Fibroblast of mammary gland (primary cell): Measurements from ENCODE around the gene LARGE1.

Experiments
- DNase-seq: peaks from one replicate; pipeline ENCODE4 v3.0.0-alpha.2; 2010; ENCODE audit warnings: low read depth
- H3K4me3 ChIP-seq: 2 replicates; pipeline ENCODE4 v1.5.1; 2011; ENCODE audit warnings: low read depth, mild to moderate bottlenecking, low read length, moderate library complexity; ENCODE audit not compliant: control insufficient read depth
- TF ChIP-seq, protein P1 (sequence below): conservative IDR thresholded peaks from 2 replicates; pipeline ENCODE4 v1.5.1; 2011; ENCODE audit warnings: low read depth, low read length, inconsistent platforms; ENCODE audit not compliant: control insufficient read depth, insufficient read depth

The LARGE1 gene

DNA sequence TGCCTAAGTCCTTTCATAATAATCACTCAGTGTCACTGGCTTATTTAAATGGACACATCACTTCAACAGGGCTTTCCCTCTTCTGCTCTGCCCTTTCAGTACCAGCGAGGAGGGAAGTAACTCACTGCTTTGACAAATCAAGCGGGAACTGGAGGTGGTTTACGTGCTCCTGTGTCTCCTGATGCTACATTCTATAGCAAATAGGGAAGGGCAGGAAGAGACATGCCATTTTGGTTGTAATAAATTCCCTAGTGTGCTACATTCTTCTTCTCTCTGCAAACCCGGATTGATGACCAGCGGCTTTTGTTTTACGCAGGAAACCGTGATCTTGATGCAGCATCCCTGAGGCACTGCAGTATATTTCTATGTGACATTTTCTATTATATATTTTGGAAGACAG lies 491.0 kb downstream of the LARGE1 start:
- no peak overlapping the region for H3K4me3 ChIP-seq
- TF ChIP-seq, protein P1, sequence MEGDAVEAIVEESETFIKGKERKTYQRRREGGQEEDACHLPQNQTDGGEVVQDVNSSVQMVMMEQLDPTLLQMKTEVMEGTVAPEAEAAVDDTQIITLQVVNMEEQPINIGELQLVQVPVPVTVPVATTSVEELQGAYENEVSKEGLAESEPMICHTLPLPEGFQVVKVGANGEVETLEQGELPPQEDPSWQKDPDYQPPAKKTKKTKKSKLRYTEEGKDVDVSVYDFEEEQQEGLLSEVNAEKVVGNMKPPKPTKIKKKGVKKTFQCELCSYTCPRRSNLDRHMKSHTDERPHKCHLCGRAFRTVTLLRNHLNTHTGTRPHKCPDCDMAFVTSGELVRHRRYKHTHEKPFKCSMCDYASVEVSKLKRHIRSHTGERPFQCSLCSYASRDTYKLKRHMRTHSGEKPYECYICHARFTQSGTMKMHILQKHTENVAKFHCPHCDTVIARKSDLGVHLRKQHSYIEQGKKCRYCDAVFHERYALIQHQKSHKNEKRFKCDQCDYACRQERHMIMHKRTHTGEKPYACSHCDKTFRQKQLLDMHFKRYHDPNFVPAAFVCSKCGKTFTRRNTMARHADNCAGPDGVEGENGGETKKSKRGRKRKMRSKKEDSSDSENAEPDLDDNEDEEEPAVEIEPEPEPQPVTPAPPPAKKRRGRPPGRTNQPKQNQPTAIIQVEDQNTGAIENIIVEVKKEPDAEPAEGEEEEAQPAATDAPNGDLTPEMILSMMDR = no peak
- DNase-seq = no peak

DNA sequence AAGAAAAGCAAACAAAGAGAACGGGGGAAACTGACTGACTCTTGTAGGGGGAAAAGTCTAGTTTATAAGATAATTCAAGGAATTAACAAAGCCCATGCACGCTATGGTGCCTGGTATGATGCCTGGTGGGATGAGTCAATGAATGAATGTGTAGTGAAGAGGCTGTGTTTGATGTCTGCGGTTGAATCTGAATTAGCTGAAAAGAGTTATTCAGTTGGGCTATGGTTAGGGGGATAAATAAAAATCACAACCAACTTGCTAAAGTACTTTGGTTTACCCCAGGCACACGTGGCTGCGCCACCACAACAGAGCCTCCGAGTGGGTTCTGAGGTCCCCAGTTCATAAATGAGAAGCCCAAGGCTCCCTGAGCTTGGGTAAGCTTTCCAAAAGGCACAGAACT lies 492.8 kb downstream of the LARGE1 start:
- DNase-seq = no peak
- TF ChIP-seq, protein P1 = no peak
- H3K4me3 ChIP-seq = no peak overlapping the region

DNA sequence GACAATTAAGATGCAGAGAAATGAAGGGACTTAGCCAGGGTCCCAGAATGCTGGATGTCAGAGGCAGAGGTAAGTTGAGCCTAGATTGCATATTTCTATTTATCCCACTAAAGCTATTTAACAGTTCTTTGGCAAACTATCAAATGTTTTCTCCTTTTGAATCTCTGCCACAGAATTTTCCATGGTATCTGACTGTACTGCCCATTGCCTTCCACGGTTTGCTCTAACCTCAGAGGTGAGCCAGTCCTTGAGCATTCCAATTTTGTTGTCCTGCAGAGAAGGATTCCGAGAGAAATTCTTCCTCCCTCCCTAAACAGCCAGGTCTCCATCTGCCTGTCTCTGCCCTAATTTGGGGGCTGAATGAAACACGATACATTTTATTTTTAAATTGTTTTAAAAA lies 493.8 kb downstream of the LARGE1 start:
- TF ChIP-seq, protein P1 = no peak
- DNase-seq = no peak
- H3K4me3 ChIP-seq = no peak overlapping the region

DNA sequence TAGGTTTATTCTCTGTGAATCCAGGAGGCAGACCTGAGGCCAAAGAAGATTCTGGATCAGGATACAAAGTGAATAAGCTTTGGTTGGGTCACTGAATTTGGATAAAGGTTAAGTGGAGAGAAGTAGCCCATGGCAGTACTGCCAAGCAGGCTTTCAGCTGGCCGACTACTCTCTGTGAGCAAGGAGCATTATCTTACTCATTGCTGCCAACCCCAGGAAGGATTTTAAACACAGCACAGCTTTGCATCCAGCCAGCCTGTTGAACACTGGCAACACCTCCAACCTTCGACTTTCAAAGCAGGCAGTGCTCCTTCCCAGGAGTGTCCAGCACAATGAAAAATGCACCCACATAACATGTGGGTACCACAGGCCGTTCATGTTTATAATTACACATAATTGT lies 498.4 kb downstream of the LARGE1 start:
- TF ChIP-seq, protein P1 = no peak
- no peak for DNase-seq
- H3K4me3 ChIP-seq = no peak overlapping the region

DNA sequence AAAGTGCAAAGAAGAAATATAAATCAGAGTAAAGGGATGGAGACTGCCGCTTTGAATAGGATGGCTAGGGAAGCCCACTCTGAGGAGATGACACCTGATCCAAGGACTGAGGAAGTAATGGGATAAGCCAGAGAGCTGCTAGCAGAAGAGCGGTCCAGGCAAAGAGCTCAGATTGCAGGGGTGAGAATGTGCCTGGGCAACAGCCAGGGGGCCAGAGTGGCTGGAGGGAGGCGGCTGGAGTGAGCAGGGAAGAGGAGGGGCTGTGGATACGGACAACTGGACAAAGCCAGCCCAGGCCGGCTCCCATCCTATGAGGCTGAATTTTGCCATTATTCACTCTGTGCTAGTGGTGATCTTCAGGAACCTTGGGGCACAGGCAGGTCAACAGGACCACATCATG lies 501.8 kb downstream of the LARGE1 start:
- no peak overlapping the region for H3K4me3 ChIP-seq
- DNase-seq = no peak
- TF ChIP-seq, protein P1 = no peak

DNA sequence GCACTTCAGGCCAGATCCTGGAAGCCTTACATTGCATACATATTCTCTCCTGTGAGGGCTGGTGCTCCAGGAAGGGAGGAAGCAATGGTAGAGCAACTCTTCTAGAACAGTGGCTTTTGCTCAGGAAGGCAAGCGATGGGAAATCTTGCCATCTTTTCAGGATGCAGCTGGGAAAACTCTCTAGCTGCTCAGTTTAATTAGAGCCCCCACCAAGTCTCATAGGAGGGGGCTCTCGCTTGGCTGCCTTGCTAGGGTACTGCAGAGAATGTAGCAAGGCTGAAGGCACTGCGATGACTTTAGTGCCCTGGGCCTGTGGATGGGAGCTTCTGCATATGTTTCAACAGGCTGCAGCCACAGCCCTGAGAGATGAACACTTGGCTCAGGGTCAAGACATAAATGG lies 504.9 kb downstream of the LARGE1 start:
- TF ChIP-seq, protein P1 = no peak
- H3K4me3 ChIP-seq = no peak overlapping the region
- no peak for DNase-seq

DNA sequence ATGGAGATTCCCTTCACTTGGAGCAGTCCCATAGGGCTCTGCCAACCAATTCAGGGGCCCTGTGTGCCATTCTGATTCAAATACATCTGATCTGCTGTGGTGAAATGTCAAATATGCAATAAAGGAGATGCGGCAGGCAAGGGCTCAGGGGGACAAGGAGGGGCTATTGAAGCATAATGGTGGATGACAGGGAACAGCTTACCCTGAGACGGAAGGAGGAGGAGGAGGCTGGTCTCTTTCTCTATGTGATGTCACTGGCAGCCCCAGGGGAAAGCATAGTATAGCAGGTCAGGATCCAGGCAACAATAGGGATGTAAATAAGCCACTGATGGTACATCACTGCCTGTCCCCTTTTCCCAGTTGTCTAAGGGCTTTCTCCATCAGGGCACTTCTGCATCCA lies 511.2 kb downstream of the LARGE1 start:
- no peak overlapping the region for H3K4me3 ChIP-seq
- DNase-seq = no peak
- TF ChIP-seq, protein P1 = no peak
